Right lobe of liver (tissue), 6 donors: Measurements from ENCODE around the gene TDRD1. TPM values are rescaled to one million over a fixed set of nuclear protein-coding genes. Genes with fewer than 3 reads are reported as not detected.
"Not testable (repeated sequence)": the region's sequence is repeated elsewhere in the genome, so short reads cannot be mapped to it uniquely, and the experiment has no call there.

Experiments
- ATAC-seq, 4 donors: fragments of 200-7000 bp; cut with Tn5 transposase; one replicate each; pipeline ENCODE4 v1.9.1; 2020; ENCODE audit warnings: mild to moderate bottlenecking in 4 of 4, moderate library complexity in 4 of 4
- DNase-seq, 3 donors: peaks; one replicate each; pipeline ENCODE4 v3.0.0-alpha.2; 2020
- H3K27ac ChIP-seq, 3 donors: fragments of 200-600 bp; one replicate each; pipeline ENCODE4 v1.8.0; 2022
- H3K27me3 ChIP-seq, 2 donors: fragments of 200-600 bp; one replicate each; pipeline ENCODE4 v1.8.0; 2022
- H3K36me3 ChIP-seq, 4 donors: fragments of 200-600 bp; sonication (generic) in 1 of 4; one replicate each; pipeline versions ENCODE4 v1.5.1 to v1.8.0; 2017 to 2022; ENCODE audit warnings: control low read depth in 1 of 4
- H3K4me1 ChIP-seq, 4 donors: fragments of 200-600 bp; sonication (generic) in 1 of 4; one replicate each; pipeline versions ENCODE4 v1.5.1 to v1.8.0; 2017 to 2022; ENCODE audit warnings: control low read depth in 1 of 4
- H3K4me3 ChIP-seq, 3 donors: fragments of 200-600 bp; one replicate each; pipeline ENCODE4 v1.8.0; 2022
- H3K9me3 ChIP-seq, 4 donors: fragments of 200-600 bp; sonication (generic) in 1 of 4; one replicate each; pipeline versions ENCODE4 v1.5.1 to v1.8.0; 2017 to 2022; ENCODE audit warnings: control low read depth in 1 of 4
- POLR2A ChIP-seq: fragments of 450-650 bp; IDR thresholded peaks from one replicate; pipeline ENCODE4 v1.6.1; 2017; ENCODE audit warnings: antibody characterized with exemption, mild to moderate bottlenecking
- WGBS: methylation state at CpG from one replicate; pipeline ENCODE4 v1.1.6; 2018; ENCODE audit warnings: low coverage, low lambda C conversion rate; ENCODE audit not compliant: insufficient coverage; ENCODE audit errors: missing lambda C conversion rate; 5-methylcytosine and 5-hydroxymethylcytosine counted together
- intact Hi-C, 2 donors: fragments of 100-400 bp; cut with DNase I; formaldehyde crosslinking; loops; one replicate each; pipeline versions ENCODE4 v1.11.2 to v1.14.1; 2022
- total RNA-seq, 6 experiments: library from RNA; depleted of rRNA in 2 of 6; stranded (reverse); fragments of >200 nt in 2 of 6; fragmentation: NEBNext Ultra II Directional in 3 of 6; extraction: Animal tissue kit (Norgen Biotek cat#: 25700) in 3 of 6; gene quantifications; one replicate each; pipeline versions ENCODE4 v1.1.0 to v1.2.4, GENCODE V29; 2016 to 2023
- TF ChIP-seq, protein P1 (sequence below), 4 donors: fragments of 200-600 bp in 3 of 4; fragments of 450-650 bp in 1 of 4; IDR thresholded peaks; one replicate each; pipeline versions ENCODE4 v1.5.1 to v1.8.0; 2016 to 2022; ENCODE audit warnings: antibody characterized with exemption in 4 of 4, mild to moderate bottlenecking in 2 of 4
- donor health status: DM: no; HTN: yes; CAD: no.
- donor health status: DM: no; HTN: no; CAD: no.
- donor health status: DM: no; HTN: no; CAD: no.
- donor health status: DM: no; HTN: yes; CAD: no.
- donor health status: DM: no; HTN: yes; CAD: no.

The TDRD1 gene
- total RNA-seq, 6 experiments from 2014 or later = 0.06 to 0.17 (median 0.12) TPM; not detected in 1

DNA sequence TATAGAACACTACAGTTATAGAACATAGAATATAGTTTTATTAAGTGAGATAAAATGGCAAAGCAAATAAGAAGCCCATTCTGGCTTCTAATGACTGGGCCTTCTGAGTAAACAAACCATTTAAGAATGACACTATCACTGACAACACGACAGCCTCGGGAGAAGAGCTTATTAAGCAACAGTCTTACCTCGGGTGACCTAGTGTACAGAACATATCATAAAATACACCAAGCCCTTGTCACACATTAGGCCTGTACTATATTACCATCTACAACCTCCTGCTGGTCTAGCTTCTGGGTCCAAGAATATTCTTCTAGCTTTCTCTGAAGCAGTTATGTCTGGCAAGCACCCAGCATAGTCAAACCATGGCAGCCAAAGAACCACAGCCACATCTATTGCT is 37.1 kb upstream of the TDRD1 start:
- TF ChIP-seq, protein P1, sequence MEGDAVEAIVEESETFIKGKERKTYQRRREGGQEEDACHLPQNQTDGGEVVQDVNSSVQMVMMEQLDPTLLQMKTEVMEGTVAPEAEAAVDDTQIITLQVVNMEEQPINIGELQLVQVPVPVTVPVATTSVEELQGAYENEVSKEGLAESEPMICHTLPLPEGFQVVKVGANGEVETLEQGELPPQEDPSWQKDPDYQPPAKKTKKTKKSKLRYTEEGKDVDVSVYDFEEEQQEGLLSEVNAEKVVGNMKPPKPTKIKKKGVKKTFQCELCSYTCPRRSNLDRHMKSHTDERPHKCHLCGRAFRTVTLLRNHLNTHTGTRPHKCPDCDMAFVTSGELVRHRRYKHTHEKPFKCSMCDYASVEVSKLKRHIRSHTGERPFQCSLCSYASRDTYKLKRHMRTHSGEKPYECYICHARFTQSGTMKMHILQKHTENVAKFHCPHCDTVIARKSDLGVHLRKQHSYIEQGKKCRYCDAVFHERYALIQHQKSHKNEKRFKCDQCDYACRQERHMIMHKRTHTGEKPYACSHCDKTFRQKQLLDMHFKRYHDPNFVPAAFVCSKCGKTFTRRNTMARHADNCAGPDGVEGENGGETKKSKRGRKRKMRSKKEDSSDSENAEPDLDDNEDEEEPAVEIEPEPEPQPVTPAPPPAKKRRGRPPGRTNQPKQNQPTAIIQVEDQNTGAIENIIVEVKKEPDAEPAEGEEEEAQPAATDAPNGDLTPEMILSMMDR (IDR thresholded peaks at IDR 0.05) = no peak
- no peak for TF ChIP-seq POLR2A
- intact Hi-C loops = no loop called here
- H3K36me3 ChIP-seq = peaks cover 0 to 15% (median under 1%) of the 10 kb centered on the region in 4 donors
- no peaks in the 10 kb centered on the region for H3K9me3 ChIP-seq
- H3K27me3 ChIP-seq = no peaks in the 10 kb centered on the region
- peak in 1 of 4 donors; percentile 18 for ATAC-seq
- WGBS = 17% methylated on average over 3 of the region's 3 CpGs
- H3K4me1 ChIP-seq = no peaks in the 10 kb centered on the region
- no peak for DNase-seq
- no peak overlapping the region for H3K4me3 ChIP-seq
- H3K27ac ChIP-seq = no peak overlapping the region

- TF ChIP-seq, protein P1 (IDR thresholded peaks at IDR 0.05) = no peak
- TF ChIP-seq POLR2A = no peak
- Histone ChIP-seq H3K9me3 (no peaks in the 10 kb centered on the region), H3K27me3 (no peaks in the 10 kb centered on the region), H3K4me3 (no peak overlapping the region), H3K27ac (no peak overlapping the region), H3K36me3 (peaks cover 0 to 12% (median 0%) of the 10 kb centered on the region in 4 donors), H3K4me1 (no peaks in the 10 kb centered on the region)
- WGBS = 100% methylated on average over 1 of the region's 1 CpG
- DNase-seq (no peak), ATAC-seq (no peak)
- intact Hi-C loops = no loop called here
Measured at GRCh38 chr10:114143160-114143559, 36.0 kb upstream of the TDRD1 start.

DNA sequence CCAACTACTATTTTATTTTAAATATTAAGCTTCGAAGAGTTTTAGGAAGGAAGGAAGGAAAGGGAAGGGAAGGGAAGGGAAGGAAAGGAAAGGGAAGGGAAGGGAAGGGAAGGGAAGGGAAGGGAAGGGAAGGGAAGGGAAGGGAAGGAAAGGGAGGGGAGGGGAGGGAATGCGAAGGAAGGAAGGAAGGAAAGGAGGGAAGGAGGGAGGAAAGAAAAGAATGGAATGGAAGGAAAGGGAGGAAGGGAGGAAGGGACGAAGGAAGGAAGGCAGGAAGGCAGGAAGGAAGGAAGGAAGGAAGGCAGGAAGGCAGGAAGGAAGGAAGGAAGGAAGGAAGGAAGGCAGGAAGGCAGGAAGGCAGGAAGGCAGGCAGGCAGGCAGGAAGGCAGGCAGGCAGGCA is 29.7 kb upstream of the TDRD1 start:
- H3K4me3 ChIP-seq, DNase-seq, H3K4me1 ChIP-seq, H3K27me3 ChIP-seq, ATAC-seq, intact Hi-C loops, H3K27ac ChIP-seq, H3K9me3 ChIP-seq: not testable (repeated sequence)
- 82% methylated on average over 2 of the region's 3 CpGs for WGBS
- H3K36me3 ChIP-seq = peaks cover 0 to 23% (median 6%) of the 10 kb centered on the region in 4 donors

DNA sequence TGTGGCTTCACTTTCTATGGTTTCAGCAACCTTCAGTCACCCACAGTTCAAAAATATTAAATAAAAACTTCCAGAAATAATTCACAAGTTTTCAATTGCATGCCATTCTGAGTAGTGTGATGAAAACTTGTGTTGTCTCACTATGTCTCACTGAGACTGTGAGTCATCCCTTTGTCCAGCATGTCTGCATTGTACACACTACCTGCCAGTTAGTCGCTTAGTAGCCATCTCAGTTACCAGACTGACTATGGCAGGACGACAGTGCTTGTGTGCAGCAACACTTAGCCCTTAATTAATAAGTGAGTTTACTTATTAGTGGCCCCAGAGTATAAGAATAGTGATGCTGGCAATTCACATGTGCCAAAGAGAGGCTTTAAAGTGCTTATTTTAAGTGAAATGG is 27.7 kb upstream of the TDRD1 start:
- H3K4me3 ChIP-seq = no peak overlapping the region
- H3K27me3 ChIP-seq = no peaks in the 10 kb centered on the region
- peaks cover 0 to 18% (median 6%) of the 10 kb centered on the region in 4 donors for H3K36me3 ChIP-seq
- intact Hi-C loops = no loop called here
- ATAC-seq = peak in 1 of 4 donors; percentile 38
- TF ChIP-seq POLR2A = no peak
- TF ChIP-seq, protein P1 (IDR thresholded peaks at IDR 0.05) = no peak
- H3K9me3 ChIP-seq = no peaks in the 10 kb centered on the region
- no peak for DNase-seq
- 89% methylated on average over 1 of the region's 2 CpGs for WGBS
- no peaks in the 10 kb centered on the region for H3K4me1 ChIP-seq
- H3K27ac ChIP-seq = no peak overlapping the region

GRCh38 chr10:114151892-114152291 is 27.3 kb upstream of the TDRD1 start:
- DNase-seq (no peak), ATAC-seq (no peak)
- Histone ChIP-seq H3K4me3 (no peak overlapping the region), H3K9me3 (no peaks in the 10 kb centered on the region), H3K27me3 (no peaks in the 10 kb centered on the region), H3K27ac (no peak overlapping the region), H3K4me1 (no peaks in the 10 kb centered on the region), H3K36me3 (peaks cover 0 to 18% (median 6%) of the 10 kb centered on the region in 4 donors)
- intact Hi-C loops = no loop called here
- TF ChIP-seq, protein P1 (IDR thresholded peaks at IDR 0.05) = no peak
- WGBS = 100% methylated on average over 1 of the region's 1 CpG
